ENCODE measurements around the gene SLC36A3.

DNA sequence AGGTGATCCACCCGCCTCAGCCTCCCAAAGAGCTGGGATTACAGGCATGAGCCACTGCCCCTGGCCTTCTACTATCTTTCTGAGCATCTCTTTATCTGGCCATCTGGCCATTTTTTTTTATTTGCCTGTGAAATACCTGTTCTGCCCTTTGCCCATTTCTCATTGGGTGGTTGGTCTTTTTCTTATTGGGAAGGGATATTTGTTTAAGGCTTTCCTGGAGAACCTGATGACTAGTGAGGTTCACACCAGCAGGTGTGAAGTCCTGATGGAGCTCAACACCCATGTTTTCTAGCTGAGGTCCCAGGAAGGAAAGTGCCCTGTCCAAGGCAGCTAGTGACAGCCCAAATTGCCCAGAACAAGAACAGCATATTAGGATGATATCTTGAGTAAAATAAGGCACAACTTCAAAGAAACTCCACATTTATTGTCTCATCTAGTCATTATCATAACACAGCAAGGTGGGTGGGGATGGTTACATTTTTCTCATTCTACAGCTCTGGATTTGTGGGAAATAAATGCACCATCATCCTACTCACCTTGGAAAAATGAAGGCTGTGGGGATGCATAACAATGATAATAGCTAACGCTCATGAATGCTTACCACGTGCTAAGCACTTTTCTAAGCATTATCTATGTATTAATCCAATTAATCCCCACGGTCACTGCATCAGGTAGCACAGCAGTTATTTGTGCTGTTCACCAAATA, 20.3 kb downstream of the SLC36A3 start:
- TF ChIP-seq CTCF (IDR thresholded peaks at IDR 0.05) (no peak), POLR2A (IDR thresholded peaks at IDR 0.05) (no peak)

All from heart left ventricle (tissue), 13 donors.